HepG2 (cell line): ENCODE data around the gene HNRNPA0. TPM values are rescaled to one million over a fixed set of nuclear protein-coding genes. Genes with fewer than 3 reads are reported as not detected.

Experiments
- ARID3A ChIP-seq: IDR thresholded peaks from 2 replicates; pipeline ENCODE4 v1.6.1; 2012; ENCODE audit warnings: low read depth, low read length, improper control_type of control experiment
- HOMEZ ChIP-seq: IDR thresholded peaks from 2 replicates; pipeline ENCODE4 v1.6.1; 2016; ENCODE audit warnings: low read depth
- KAT7 ChIP-seq: IDR thresholded peaks from 2 replicates; pipeline ENCODE4 v1.6.1; 2018; ENCODE audit warnings: borderline replicate concordance, missing compliant biosample characterization
- MAFK ChIP-seq, 2 experiments: IDR thresholded peaks in 1 of 2; conservative IDR thresholded peaks in 1 of 2; 2 replicates each; pipeline ENCODE4 v1.6.1; 2011; ENCODE audit warnings: improper control_type of control experiment in 2 of 2, low read length in 2 of 2
- NRL ChIP-seq: sonication (generic); formaldehyde crosslinking; IDR thresholded peaks from 2 replicates; pipeline ENCODE4 v1.5.0; 2020; ENCODE audit warnings: missing genetic modification reagents, mild to moderate bottlenecking, moderate library complexity, borderline replicate concordance
- XRCC5 ChIP-seq: fragments of 200-400 bp; formaldehyde crosslinking; optimal IDR thresholded peaks from 2 replicates; pipeline ENCODE3; 2017; ENCODE audit warnings: mild to moderate bottlenecking, low read length
- ZBTB4 ChIP-seq: sonication (generic); formaldehyde crosslinking; IDR thresholded peaks from 2 replicates; pipeline ENCODE4 v1.4.0; 2020; ENCODE audit warnings: missing genetic modification reagents, mild to moderate bottlenecking, borderline replicate concordance
- ZNF362 ChIP-seq: sonication (generic); formaldehyde crosslinking; IDR thresholded peaks from 2 replicates; pipeline ENCODE4 v1.4.0; 2020; ENCODE audit warnings: missing genetic modification reagents, mild to moderate bottlenecking, borderline replicate concordance
- ZNF383 ChIP-seq: sonication (generic); formaldehyde crosslinking; IDR thresholded peaks from 2 replicates; pipeline ENCODE4 v1.4.0; 2020; ENCODE audit warnings: missing genetic modification reagents, mild to moderate bottlenecking, borderline replicate concordance
- ZNF543 ChIP-seq: sonication (generic); formaldehyde crosslinking; IDR thresholded peaks from 2 replicates; pipeline ENCODE4 v1.4.0; 2020; ENCODE audit warnings: mild to moderate bottlenecking, missing genetic modification reagents
- polyA plus RNA-seq, 8 experiments: library from polyadenylated mRNA; depleted of rRNA in 3 of 8; stranded (reverse) in 7 of 8; unstranded in 1 of 8; fragments of >200 nt; fragmentation: Illumina TruSeq in 4 of 8; extraction: Trizol in 4 of 8; gene quantifications; 2 replicates each; pipeline versions ENCODE4 v1.2.1 to v1.2.3, GENCODE V29; 2011 to 2016; ENCODE audit warnings: low read depth in 4 of 8, missing spikeins in 1 of 8, mixed read lengths in 1 of 8; ENCODE audit not compliant: insufficient read depth in 1 of 8
- total RNA-seq, 5 experiments: library from RNA; depleted of rRNA; stranded (reverse); fragments of >200 nt; fragmentation: Illumina TruSeq; extraction: Trizol; gene quantifications; 2 replicates each; pipeline ENCODE4 v1.2.3, GENCODE V29; 2016; ENCODE audit warnings: low read depth in 1 of 5

The HNRNPA0 gene
- total and polyA plus RNA-seq, 2 of the 13 experiments (the other 11 are each of a cell fraction or from before 2014, with no cell fraction given), result 9.0 to 12.9 TPM

GRCh38 chr5:137751869-137752491 lies 2.2 kb downstream of the HNRNPA0 start (continued):
- TF ChIP-seq ARID3A (peak; percentile 59; the same call in 1 of the 2 replicates), KAT7 (CRISPR knock-in tag) (no peak), ZNF543 (no peak), NRL (CRISPR knock-in tag) (no peak), MAFK (conservative IDR thresholded peaks at IDR 0.05 in 1 of 2, IDR thresholded peaks at IDR 0.05 in 1 of 2; ENCODE audit: low read length in 2 of 2) (no peak), HOMEZ (CRISPR knock-in tag) (peak; percentile 12; the same call in 1 of the 2 replicates), ZBTB4 (CRISPR knock-in tag) (no peak), ZNF383 (CRISPR knock-in tag) (no peak), ZNF362 (CRISPR knock-in tag) (peak; percentile 76), XRCC5 (no peak)
- TF ChIP-seq, all 625 proteins: peak for 22
